Naive thymus-derived CD8-positive, alpha-beta T cell (primary cell): ENCODE results near the gene FAM161B. TPM values are rescaled to one million over a fixed set of nuclear protein-coding genes. Genes with fewer than 3 reads are reported as not detected.
A peak's percentile ranks its signal among the peaks of the same experiment; 100 is the strongest.

Experiments
- ATAC-seq, 2 donors: fragments of 150-1000 bp; cut with Tn5 transposase in 1 of 2; sonication (Bioruptor Pico), chemical (Tn5 transposase) in 1 of 2; 1 replicate in 1 of 2; 2 replicates in 1 of 2; pipeline ENCODE4 v1.10.0; 2021; ENCODE audit warnings: mild to moderate bottlenecking in 2 of 2, moderate library complexity in 2 of 2
- POLR2A ChIA-PET: fragments of 350-600 bp; sonication (Branson Sonifier 250); formaldehyde crosslinking; loops from one replicate; lab custom pipeline; 2021; ENCODE audit warnings: antibody characterized with exemption; lab: Charles Lee
- DNase-seq, 10 donors: peaks; one replicate each; pipeline versions ENCODE4 v3.0.0 to v3.0.0-alpha.2; 2020 to 2022
- H3K27ac Mint-ChIP-seq, 10 donors: one replicate each; pipeline ENCODE4 v1.8.0; 2020 to 2022; ENCODE audit warnings: mild to moderate bottlenecking in 10 of 10, mixed read lengths in 10 of 10, moderate library complexity in 4 of 10, inconsistent platforms in 1 of 10
- H3K27me3 Mint-ChIP-seq, 5 donors: one replicate each; pipeline ENCODE4 v1.8.0; 2021 to 2022; ENCODE audit warnings: mixed read lengths in 5 of 5
- H3K36me3 Mint-ChIP-seq, 3 donors: one replicate each; pipeline ENCODE4 v1.8.0; 2020 to 2022; ENCODE audit warnings: mixed read lengths in 3 of 3, mild to moderate bottlenecking in 2 of 3, inconsistent platforms in 1 of 3
- H3K4me1 Mint-ChIP-seq, 4 donors: one replicate each; pipeline ENCODE4 v1.8.0; 2021 to 2022; ENCODE audit warnings: mixed read lengths in 4 of 4
- H3K4me3 Mint-ChIP-seq, 10 donors: one replicate each; pipeline ENCODE4 v1.8.0; 2020 to 2022; ENCODE audit warnings: mild to moderate bottlenecking in 10 of 10, mixed read lengths in 10 of 10, moderate library complexity in 6 of 10, inconsistent platforms in 1 of 10
- H3K9me3 Mint-ChIP-seq, 9 donors: one replicate each; pipeline ENCODE4 v1.8.0; 2020 to 2022; ENCODE audit warnings: mixed read lengths in 9 of 9, mild to moderate bottlenecking in 3 of 9, inconsistent platforms in 1 of 9, moderate library complexity in 1 of 9
- polyA plus RNA-seq, 3 donors: library from polyadenylated mRNA; unstranded; fragments of 300-500 nt; fragmentation: Illumina TruSeq; gene quantifications; one replicate each; pipeline ENCODE4 v1.2.3, GENCODE V29; 2021
- total RNA-seq, 8 experiments: library from RNA in 2 of 8; stranded (reverse) in 2 of 8; gene quantifications; one replicate each; pipeline ENCODE4 v1.2.3 and lab custom pipeline; 2021 to 2026

The FAM161B gene
- total and polyA plus RNA-seq, 5 experiments from 2014 or later = 0.92 to 5.1 (median 2.5) TPM

GRCh38 chr14:73887694-73888459 lies 62.0 kb downstream of the FAM161B start:
- Mint-ChIP-seq H3K4me1 (peaks cover 25 to 60% (median 55%) of the 10 kb centered on the region in 4 donors), H3K27ac (peak overlapping the region; percentile 87 to 100 (median 99)), H3K4me3 (peak overlapping the region; percentile 94 to 99 (median 98)), H3K9me3 (no peaks in the 10 kb centered on the region), H3K27me3 (no peaks in the 10 kb centered on the region), H3K36me3 (peaks cover 0 to 19% (median 0%) of the 10 kb centered on the region in 3 donors)
- ATAC-seq = no peak
- POLR2A ChIA-PET = interaction anchor here (0.5 to 1.8 kb wide), 5 partner anchors 36 to 131 kb away, joined by 3 to 14 read pairs (median 3); partner anchors contain the start of genes BBOF1, COQ6, ENTPD5 and FAM161B
- peak in 3 of 10 donors; percentile 13 to 32 (median 29) for DNase-seq

- Mint-ChIP-seq H3K4me3 (peak overlapping the region; percentile 94 to 99 (median 98)), H3K36me3 (peaks cover 0 to 16% (median 0%) of the 10 kb centered on the region in 3 donors), H3K27me3 (no peaks in the 10 kb centered on the region), H3K9me3 (no peaks in the 10 kb centered on the region), H3K27ac (peak overlapping the region; percentile 87 to 100 (median 99)), H3K4me1 (peaks cover 25 to 60% (median 55%) of the 10 kb centered on the region in 4 donors)
- no peak for ATAC-seq
- no peak for DNase-seq
- POLR2A ChIA-PET = interaction anchor here (1.0 to 2.0 kb wide), 6 partner anchors 35 to 396 kb away, joined by 3 to 14 read pairs (median 5); partner anchors contain the start of genes ALDH6A1, BBOF1, COQ6 and ENTPD5
Observed at GRCh38 chr14:73887318-73887616, 62.6 kb downstream of the FAM161B start.

GRCh38 chr14:73886449-73887317 lies 63.2 kb downstream of the FAM161B start, which contains the start of gene ZNF410:
Gene ZNF410 (plus strand): TSS chr14:73886859. CDS start chr14:73892176, 5,317 bp downstream.
- Mint-ChIP-seq H3K27me3 (no peaks in the 10 kb centered on the region), H3K4me1 (peaks cover 22 to 56% (median 52%) of the 10 kb centered on the region in 4 donors), H3K9me3 (no peaks in the 10 kb centered on the region), H3K36me3 (peaks cover 0 to 11% (median 0%) of the 10 kb centered on the region in 3 donors), H3K27ac (peak within 1 kb of the TSS; percentile 98 to 100 (median 99)), H3K4me3 (peak within 1 kb of the TSS; percentile 94 to 99 (median 98))
- DNase-seq = peak; percentile 75 to 91 (median 84)
- POLR2A ChIA-PET = interaction anchor here (1.0 to 2.0 kb wide), 7 partner anchors 34 to 396 kb away, joined by 3 to 14 read pairs (median 4); partner anchors contain the start of genes ALDH6A1, BBOF1, COQ6 and ENTPD5
- ATAC-seq = peak; percentile 97

GRCh38 chr14:73884438-73885190 lies 65.3 kb downstream of the FAM161B start:
- DNase-seq (no peak), ATAC-seq (no peak)
- Mint-ChIP-seq H3K4me3 (peak overlapping the region; percentile 2 to 99 (median 96)), H3K9me3 (no peaks in the 10 kb centered on the region), H3K4me1 (peaks cover 18 to 46% (median 45%) of the 10 kb centered on the region in 4 donors), H3K27me3 (no peaks in the 10 kb centered on the region), H3K27ac (peak overlapping the region in 9 of 10 donors; percentile 65 to 100 (median 99)), H3K36me3 (peaks cover 0 to 2% (median 0%) of the 10 kb centered on the region in 3 donors)
- POLR2A ChIA-PET = interaction anchor here (0.6 kb wide), 1 partner anchor 134 kb away, joined by 3 read pairs; no protein-coding TSS in a partner anchor

Other genes starting within 250 kb of the FAM161B start
- 10 to 100 TPM; 40.0 to 43.4 TPM for gene PNMA1, start 235.7 kb downstream of the FAM161B start, total RNA-seq
- gene PNMA1, start 235.7 kb downstream of the FAM161B start, polyA plus RNA-seq = 10 to 100 TPM; 31.6 to 37.2 (median 37.2) TPM
- gene PTGR2, start 98.3 kb downstream of the FAM161B start, total RNA-seq = 1 to 10 TPM; 8.7 to 9.4 TPM
- 1 to 10 TPM; 4.4 to 5.9 (median 5.1) TPM for gene PTGR2, start 98.3 kb downstream of the FAM161B start, polyA plus RNA-seq
- 10 to 100 TPM; 50.6 to 56.9 TPM for gene ZNF410, start 63.2 kb downstream of the FAM161B start, total RNA-seq
- 10 to 100 TPM; 50.6 to 64.8 (median 50.8) TPM for gene ZNF410, start 63.2 kb downstream of the FAM161B start, polyA plus RNA-seq
- gene COQ6, start 208 bp upstream of the FAM161B start, total RNA-seq = 10 to 100 TPM; 48.2 to 48.8 TPM
- 10 to 100 TPM; 17.1 to 23.6 (median 18.6) TPM for gene COQ6, start 208 bp upstream of the FAM161B start, polyA plus RNA-seq
- 10 to 100 TPM; 16.2 to 18.6 TPM for gene ENTPD5, start 69.2 kb upstream of the FAM161B start, total RNA-seq
- gene ENTPD5, start 69.2 kb upstream of the FAM161B start, polyA plus RNA-seq = 1 to 10 TPM; 5.1 to 5.8 (median 5.3) TPM
- 1 to 10 TPM; 3.0 to 4.4 TPM for gene BBOF1, start 69.3 kb upstream of the FAM161B start, total RNA-seq
- 1 to 10 TPM; 3.8 to 9.4 (median 3.8) TPM for gene BBOF1, start 69.3 kb upstream of the FAM161B start, polyA plus RNA-seq
- gene ALDH6A1, start 134.4 kb upstream of the FAM161B start, total RNA-seq = 10 to 100 TPM; 19.1 to 19.3 TPM
- gene ALDH6A1, start 134.4 kb upstream of the FAM161B start, polyA plus RNA-seq = 10 to 100 TPM; 18.9 to 28.6 (median 23.1) TPM
- 10 to 100 TPM in 1 of 2 experiments, 1 to 10 TPM in 1; 9.6 to 11.1 TPM for gene LIN52, start 134.9 kb upstream of the FAM161B start, total RNA-seq
- gene LIN52, start 134.9 kb upstream of the FAM161B start, polyA plus RNA-seq = 10 to 100 TPM in 2 of 3 donors, 1 to 10 TPM in 1; 9.5 to 16.1 (median 13.6) TPM